ENCODE data around the gene PRL.

Gene PRL

DNA sequence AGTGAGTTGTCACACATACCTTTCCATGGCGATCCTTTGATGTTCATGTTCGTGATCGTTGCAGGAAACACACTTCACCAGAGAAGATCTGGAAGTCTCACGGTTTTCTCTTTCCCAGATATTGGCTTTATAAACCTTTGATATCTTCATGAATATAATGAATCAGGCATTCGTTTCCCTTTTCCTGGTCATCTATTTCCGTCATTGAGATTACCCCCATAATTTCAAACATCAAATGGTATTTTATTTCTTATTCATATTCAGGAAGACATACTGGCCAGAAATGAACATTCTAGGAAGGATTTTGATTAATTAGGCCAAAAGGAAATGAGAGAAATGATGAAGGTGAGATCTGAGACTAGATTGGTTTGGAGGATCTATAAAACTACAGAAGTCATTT lies at the start of gene PRL:
Gene PRL, minus strand, starts transcription at position 101 of the 400 bp plus-strand sequence. Its CDS starts 54 bp downstream, at position 47.
- DNase-seq, result no peak

DNA sequence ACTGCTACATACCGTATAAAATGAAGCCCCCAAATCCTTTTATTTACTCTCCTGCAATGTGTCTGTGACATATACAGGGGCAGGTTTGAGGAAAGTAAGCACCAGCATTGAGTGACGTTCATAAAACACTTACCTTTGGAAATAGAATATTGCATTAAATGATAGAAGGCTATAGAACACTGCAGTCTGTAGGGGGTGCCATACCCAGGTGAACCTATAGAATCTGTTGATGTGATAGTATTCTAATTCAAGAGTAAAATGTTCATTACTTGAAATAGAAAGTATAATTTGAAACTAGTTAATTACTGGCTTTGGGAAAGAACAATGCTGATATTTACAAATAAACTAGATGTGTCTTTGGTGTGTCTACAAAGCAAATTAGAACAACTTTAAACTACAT lies 47.0 kb upstream of the PRL start:
- DNase-seq, result no peak

DNA sequence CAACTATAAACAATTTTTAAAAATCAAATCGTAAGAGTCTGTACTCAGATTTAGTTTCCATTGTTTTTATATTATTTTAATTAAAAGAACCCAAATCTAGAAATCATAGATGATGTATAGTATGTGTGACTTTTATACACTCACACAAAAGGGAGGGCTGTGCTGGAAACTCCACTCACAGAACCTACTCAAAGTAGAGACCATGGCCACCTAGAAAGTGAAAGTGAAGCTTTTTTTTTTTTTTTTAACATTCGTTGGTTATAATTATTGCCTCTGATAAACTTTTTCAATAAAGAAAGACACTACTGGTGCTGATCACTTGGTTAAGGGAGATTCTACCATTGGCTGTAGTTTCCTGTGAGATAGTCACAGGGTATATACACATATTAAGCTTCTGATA lies 37.9 kb upstream of the PRL start:
- DNase-seq, result no peak

DNA sequence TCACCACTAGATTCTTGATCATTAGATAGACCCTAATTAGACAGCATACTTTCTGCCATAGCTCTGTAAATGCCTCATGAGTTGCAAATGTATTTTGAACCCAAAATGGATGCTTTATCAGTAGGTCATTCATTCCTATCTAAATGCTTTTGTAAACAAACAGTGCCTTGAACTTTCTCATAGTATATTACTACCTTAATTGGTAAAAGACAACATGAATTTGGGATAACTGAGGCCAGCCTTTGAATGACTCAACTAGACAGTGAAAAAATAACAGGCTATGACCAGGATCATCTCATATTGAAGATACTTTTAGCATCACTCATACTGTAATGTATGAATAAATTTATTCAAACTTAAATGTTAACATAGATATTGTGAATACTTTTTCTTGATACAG lies 37.0 kb upstream of the PRL start:
- no peak for DNase-seq

DNA sequence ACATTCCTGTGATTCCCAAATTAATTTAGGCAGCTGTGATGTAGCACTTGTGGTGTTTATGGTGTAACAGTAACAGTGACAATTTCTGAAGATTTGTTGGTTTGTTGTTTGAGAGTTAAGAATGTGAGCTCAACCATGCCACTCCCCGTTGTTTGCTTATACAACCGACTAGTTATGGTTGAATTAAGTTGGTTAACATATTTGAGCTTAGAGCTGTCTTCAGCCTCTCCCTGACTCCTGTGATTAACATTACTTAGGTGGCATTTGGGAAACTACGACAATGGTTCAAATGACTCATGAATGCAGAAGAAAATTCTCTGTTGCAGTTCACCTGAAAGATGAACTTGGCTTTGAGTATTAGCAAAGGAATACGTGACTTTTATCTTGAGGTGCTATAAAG lies 35.9 kb upstream of the PRL start:
- no peak for DNase-seq

DNA sequence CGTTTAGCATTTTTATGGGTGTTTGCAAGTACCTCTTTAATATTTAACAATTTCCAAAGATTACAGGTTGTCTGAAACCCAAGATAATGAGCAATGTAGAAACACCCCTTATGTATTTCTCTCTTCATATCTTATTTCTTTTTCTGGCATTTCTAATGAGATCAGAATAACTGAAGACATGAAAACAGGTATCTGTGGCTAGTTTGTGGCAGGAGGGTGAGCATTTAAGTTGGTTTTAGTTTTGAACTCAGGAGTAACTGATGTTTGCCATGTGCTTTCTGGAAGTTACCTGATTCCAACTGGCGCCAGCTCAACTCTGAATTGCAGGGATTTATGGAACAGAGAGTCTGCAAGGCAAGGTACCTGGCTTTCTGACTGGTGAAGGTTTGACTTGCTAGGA lies 35.4 kb upstream of the PRL start:
- no peak for DNase-seq

DNA sequence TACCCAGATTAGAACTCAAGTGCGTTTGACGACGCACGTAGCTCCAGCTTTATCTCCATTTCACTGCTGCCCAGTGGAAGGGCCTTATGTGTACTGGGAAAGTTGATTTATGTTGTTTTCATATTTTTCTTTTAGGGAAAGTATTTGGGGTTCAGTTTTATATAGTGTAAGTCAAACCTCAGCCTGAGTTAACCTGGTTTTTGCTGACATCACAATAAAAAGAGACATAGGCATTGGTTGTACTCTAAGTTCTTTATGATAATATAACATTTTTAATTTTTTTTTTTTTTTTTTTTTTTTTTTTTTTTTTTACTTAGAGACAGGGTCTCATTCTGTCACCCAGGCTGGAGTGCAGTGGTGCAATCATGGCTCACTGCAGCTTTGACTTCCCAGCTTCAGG lies 34.1 kb upstream of the PRL start:
- DNase-seq, result no peak

DNA sequence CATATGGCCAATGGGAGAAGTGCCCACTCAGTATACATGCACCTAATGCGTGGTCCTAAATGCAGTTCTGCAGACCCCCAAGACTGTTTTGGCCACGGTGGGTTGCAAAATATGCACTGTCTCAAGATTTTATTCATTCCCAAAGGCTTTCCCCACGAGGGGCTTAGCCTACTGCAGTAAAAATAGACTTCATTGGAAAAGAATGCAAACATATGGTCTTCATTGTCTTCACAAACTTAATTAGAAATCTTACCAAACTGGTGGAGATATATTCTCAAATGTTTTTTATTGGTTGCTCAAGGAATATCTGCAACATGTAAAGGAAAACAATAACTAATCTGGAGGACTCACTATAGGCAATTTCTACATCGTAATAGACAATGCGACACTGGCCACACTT lies 31.6 kb upstream of the PRL start:
- no peak for DNase-seq

DNA sequence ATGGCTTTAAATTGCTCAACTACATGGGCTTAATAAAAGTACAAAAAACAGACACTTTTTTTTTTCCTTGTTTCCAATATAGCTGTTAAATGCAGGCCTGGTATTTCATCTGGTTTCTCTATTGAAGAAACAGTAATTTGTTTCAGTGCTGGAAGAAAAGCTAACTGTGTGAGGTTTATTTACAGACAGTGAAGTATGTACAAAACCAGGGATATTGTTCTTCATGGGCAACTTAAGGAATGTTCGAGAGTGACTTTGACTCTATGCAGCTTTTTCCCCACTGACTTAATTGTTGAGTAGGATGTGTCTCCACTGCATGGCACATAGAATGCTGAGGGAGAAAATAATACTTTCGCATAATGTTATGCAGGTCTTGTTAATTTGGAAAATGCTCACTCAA lies 31.0 kb upstream of the PRL start:
- no peak for DNase-seq

DNA sequence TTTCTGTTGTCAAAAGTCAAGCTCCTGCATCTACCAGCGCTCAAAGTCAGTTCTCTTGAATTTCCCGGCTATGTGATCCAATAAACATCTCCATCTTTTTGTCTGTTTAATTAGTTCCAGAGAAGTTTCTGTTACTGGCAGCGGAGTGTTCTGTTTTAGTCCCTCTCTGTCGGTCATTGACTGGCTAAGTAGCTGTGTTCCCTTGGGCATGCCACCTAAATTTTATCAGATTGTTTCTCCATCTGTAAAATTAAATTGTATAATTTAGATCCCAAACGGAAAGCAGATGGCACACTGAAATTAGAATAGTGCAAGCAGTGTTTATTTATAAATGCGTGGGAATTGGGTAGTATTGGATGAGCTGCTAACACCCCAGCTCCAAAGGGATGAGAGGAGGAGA lies 29.7 kb upstream of the PRL start:
- no peak for DNase-seq

DNA sequence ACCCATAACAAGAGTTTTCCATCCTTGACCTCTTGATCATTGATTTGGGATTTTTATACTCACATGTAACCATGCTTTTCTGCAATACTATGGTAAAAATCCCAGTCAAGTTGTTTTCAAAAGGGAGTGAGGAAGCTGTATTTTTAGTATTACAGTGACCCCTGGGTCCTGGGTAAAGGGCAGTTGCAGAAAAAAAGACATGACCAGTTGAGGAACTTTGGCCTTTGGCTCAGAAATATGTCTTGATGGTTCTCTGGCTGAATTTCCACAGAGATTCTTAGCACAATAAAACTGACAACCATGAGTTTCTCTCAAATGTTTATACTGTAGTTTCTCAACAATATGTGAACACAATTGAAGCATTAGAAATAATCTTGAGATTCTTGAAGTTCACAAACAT lies 28.6 kb upstream of the PRL start:
- DNase-seq, result no peak

DNA sequence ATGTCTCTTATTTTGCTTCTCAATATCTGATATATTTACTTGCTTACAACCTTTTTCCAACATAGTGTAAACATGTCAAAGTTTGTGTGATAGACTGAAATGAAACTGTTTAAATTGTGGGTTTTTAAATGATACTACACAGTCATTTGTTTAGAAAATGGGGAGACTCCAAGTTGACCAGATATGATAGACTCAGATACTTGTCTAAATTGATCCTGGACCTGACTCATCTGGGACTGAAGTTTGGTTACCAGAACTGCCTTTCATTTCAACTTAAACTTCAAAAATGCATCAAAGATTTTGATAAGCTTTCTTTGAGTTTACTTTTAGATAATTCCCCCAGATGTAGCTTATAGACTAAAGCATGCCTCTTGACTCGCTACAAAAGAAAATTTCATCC lies 27.0 kb upstream of the PRL start:
- no peak for DNase-seq

DNA sequence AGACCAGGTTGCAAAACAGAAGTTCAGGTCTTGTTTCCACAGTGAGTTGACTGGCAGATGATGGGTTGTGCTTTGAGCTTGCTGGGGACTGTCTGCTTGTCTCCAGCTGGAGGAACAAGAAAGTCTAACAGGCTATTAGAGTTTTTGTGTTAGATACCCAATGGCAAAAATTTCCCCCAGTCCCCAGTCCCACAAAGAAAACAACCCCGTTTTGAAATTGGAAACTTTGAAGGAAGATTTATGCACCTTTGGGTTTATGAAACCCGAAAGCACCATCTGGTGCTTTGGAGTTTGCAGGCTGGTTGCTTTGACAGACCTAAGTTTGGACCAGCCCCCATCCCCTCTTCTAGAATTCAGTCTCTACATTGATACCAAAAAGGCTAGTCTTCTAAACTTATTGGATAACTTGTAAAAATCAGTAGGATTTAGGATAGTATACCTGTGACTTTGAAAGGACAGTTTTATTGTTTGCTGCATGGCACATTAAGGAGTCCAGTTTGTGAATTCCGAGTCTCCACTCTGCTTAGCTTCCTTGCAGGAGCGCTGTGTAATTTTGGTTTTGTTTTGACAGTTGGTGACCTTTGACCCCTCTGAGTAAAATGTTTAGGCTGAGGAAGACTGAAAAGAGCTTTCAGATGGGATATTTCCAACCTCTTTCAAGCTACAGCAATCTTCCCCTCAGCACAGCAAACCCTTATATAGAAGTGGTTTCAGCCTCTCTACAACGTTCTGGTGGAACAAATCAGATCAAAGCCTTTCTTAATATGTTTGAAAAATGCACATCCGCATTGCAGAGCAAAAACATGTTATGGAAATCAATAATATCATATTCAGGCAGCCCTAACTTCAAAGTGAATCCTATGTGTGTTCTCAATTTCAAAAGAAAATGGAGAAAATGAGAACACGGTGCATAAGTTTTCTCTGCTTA lies 25.5 kb upstream of the PRL start:
- no peak for DNase-seq

DNA sequence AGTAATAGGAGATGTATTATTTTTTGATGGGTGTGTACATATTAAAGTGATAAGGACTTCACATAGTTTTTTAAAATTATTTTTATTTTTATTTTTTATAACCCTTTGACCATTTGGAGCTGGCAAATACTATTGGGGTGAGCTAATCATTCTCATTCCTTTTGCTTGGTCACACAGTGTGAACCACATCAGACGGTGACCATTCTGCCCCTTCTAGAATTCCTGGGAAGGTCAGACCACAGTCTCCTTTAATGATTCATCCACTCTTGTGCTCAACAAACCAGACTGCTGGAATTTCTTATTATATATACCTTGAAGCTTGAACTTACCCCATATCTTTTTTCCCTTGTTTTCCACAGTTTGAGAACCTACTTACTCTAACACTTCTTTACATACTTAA lies 23.9 kb upstream of the PRL start:
- no peak for DNase-seq

DNA sequence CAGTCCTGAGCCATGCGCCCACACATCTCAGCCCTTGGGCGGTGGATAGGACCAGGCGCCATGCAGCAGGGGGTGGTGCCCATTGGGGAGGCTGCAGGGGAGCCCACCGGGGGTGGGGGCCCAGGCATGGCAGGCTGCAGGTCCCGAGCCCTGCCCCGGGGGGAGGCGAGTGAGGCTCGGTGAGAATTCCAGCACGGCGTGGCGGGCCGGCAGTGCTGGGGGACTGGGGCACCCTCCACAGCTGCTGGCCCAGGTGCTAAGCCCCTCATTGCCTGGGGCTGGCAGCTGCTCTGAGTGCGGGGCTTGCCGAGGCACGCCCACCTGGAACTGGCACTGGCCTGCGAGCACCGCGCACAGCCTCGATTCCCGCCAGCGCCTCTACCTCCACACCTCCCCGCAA lies 21.6 kb upstream of the PRL start:
- DNase-seq, result no peak

DNA sequence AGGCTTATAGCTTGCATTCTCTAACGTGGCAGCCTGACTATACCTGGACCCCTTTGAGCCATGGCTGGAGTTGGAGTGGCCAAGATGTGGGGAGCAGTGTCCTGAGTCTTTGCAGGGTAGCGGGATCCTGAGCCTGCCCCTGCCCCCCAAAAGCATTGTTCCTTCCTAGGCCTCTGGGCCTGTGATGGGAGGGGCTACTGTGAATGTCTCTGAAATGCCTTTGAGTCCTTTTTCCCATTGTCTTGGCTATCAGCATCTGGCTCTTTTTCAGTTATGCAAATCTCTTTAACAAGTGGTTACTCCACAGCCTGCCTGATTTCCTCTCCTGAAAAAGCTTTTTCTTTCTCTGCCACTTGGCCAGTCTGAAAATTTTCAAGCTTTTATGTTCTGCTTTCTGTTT lies 17.0 kb upstream of the PRL start:
- DNase-seq, result no peak

DNA sequence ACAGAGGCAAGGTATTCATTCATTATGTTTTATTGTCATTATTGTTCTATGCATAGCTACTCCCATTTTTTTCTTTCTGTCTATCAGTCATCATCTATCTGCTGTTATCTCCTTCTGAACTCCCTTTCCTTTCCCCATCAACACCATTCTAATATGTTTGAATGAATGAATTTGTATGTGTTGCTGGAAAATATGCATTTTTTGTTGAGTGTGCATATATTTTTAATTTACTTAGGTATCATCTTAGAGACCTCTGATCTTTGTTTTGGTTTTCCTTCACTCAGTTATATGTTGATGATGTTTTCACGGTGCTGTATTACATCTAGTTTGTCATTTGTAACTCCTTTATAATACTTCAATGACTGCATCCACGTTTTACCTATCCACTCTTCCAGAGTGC lies 12.1 kb upstream of the PRL start:
- no peak for DNase-seq

DNA sequence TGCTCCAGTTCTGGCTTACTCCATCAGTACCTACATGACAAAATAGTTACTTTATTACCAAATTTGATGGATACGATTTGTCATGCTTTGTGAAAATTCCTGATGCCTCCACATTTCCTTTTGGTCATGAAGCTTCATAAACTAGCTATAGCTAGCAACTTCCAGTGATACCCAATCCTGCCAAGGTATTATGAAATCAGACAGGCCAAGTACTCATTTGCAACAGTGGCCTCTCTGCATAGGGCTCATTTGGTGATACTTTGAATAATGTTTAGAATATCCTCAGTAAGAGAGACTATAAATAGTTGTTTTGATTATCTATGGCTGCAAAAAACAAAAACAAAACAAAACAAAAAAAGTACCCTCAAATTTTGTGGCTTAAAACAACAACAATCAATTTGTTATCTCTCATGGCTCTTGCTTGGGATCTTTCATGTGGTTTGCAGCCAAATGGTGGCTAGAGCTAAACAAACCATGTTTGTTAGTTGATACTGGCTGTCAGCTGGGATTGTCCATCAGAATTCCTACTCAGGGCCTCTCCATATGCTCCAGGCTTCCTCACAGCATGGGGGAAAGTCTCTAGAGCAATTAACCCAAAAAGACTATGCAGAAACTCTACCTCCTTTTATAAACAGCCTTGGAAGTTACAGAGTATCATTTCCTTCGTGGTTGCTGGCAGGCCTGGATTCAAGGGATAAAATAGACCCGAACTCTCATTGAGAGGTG lies 10.1 kb upstream of the PRL start:
- DNase-seq, result no peak

DNA sequence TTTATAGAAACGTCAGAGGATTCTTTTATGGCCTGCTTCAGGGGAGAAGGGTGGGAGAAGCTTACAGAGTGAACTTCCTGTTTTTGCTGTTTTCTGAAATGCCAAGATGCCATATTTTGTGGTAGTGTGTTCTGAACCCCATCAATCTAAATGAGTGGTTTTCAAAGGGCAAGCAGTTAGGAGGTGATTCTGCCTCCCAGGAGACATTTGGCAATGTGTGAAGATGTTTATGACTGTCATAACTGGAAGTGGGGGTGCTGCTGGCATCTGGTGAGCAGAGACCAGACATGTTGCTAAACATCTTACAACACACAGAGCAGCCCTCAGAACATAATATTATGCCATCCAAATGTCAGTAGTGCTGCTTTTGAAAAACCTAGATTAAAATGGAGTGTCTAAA lies 6.0 kb upstream of the PRL start:
- DNase-seq, result no peak

DNA sequence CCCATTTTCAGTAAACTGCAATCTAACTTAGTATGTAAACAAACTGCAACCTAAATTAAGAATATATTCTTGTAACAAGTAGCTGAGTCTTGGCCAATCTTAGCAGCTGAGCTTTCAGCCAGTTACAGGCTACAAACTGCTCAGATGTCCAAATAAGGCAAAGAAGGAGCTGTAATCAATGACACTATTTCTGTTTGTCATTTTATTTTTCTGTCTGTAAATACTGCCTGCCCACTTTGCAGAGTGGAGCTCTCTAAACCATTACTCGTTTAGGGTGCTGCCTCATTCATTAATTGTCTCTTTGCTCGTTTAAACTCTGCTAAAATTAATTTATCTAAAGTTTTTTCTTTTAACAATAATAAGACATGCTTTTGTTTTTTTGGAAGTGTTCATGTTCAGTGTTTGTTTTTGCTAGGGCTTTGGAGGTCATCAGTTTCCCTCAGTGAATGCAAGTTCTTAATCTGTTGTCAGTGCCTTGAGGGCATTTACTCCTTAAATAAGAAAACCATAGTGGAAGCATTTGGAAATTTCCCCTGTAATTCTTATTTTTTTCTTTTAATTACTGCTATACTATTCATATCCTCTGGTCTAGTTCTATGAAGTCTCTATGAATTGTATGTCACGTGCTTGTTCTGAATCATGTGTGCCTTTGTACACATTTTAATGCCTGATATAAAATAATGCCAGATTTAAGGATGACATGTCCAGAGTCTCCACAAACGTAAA lies 3.6 kb upstream of the PRL start:
- DNase-seq, result no peak

DNA sequence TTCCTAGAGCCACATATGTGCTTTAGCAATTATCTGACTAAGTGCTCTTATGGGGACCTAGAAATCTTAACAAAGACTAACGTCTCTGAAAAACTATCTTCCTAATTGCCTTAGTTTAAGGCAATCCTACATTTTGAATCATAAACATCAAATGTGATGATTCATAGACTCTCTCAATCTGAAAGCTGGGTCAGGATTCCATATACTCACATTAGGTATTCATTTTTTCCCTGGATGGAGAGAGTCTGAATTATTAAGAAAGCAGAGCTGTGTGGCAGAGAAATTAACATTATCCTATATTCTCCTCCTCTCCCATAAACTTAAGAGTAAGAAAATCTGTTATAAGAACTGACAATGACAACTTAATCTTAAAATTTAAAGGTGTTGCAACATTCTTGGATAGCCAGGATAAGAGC lies 1.6 kb upstream of the PRL start:
- DNase-seq, result no peak

DNA sequence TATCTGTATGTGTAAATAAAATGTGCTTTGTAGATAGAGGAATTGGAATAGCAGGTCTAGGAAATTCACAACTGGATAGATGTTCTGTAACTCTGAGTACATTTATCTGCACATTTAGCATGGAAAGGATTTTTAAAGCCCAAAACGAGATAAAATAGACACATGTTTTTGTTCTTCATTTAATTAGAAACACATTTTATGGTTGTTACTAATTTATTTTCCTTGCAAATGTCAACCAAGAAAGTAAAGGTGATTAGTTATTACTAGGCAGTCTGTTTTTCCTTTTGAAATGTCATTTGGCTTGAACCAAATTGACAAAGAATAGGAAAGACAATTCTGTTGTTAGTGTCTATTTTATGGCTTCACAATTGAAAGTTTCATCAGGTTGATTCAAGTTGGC lies 769 bp downstream of the PRL start:
- no peak for DNase-seq

DNA sequence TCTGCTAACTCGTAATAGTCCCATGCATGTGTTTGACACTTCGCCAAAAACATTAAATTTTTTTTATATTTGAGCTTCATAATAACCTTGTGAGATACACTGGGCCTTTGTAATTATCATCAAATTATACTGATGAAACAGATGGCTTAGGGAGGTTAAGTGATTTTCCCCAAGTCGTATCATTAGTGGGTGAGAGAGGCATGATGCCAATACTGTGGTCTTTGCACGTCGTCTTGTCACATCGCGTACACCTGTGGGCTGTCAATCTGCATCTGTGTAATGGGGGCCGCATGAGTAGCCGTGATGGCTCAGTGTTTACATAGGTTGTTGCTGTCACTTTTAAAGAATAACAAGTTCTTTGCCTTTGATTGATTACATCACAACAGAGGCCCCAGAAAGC lies 1.7 kb downstream of the PRL start:
- no peak for DNase-seq

DNA sequence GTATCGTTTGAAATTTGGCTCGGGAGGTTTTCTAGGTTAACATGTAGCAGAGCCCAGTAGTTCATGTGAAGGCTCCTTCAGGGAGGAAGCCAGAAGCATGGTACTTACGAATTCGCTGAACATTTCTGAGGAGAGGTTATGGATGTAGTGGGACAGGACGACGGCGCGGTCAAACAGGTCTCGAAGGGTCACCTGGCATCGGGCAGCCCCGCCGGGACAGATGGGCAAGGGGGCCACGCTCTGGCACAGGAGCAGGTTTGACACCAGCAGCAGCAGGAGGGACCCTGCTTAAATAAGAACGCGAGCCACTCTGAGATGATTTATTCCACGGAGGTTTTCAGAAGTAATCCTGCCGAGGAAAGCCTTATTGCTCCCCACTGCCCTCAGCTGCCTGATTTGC lies 2.5 kb downstream of the PRL start:
- no peak for DNase-seq

Data from SW 1271 (cell line).